ENCODE measurements around the gene NUP93.

GRCh38 chr16:56713794-56714193 is 16.1 kb upstream of the NUP93 start:
- TF ChIP-seq YY1 (IDR thresholded peaks at IDR 0.05; ENCODE audit: insufficient read depth, insufficient read length) (no peak), ZNF274 (IDR thresholded peaks at IDR 0.05; ENCODE audit: low read depth, low read length) (no peak), SUZ12 (IDR thresholded peaks at IDR 0.05; ENCODE audit: extremely low read depth, insufficient read depth, insufficient read length) (no peak)
